Right lobe of liver (tissue), 6 donors: ENCODE results near the gene MTAP. TPM values are rescaled to one million over a fixed set of nuclear protein-coding genes. Genes with fewer than 3 reads are reported as not detected.

ENCODE experiments used
- ATAC-seq, 4 donors: fragments of 200-7000 bp; cut with Tn5 transposase; one replicate each; pipeline ENCODE4 v1.9.1; 2020; ENCODE audit warnings: mild to moderate bottlenecking in 4 of 4, moderate library complexity in 4 of 4
- DNase-seq, 3 donors: peaks; one replicate each; pipeline ENCODE4 v3.0.0-alpha.2; 2020
- H3K27ac ChIP-seq, 3 donors: fragments of 200-600 bp; one replicate each; pipeline ENCODE4 v1.8.0; 2022
- H3K27me3 ChIP-seq, 2 donors: fragments of 200-600 bp; one replicate each; pipeline ENCODE4 v1.8.0; 2022
- H3K36me3 ChIP-seq, 4 donors: fragments of 200-600 bp; sonication (generic) in 1 of 4; one replicate each; pipeline versions ENCODE4 v1.5.1 to v1.8.0; 2017 to 2022; ENCODE audit warnings: control low read depth in 1 of 4
- H3K4me1 ChIP-seq, 4 donors: fragments of 200-600 bp; sonication (generic) in 1 of 4; one replicate each; pipeline versions ENCODE4 v1.5.1 to v1.8.0; 2017 to 2022; ENCODE audit warnings: control low read depth in 1 of 4
- H3K4me3 ChIP-seq, 3 donors: fragments of 200-600 bp; one replicate each; pipeline ENCODE4 v1.8.0; 2022
- H3K9me3 ChIP-seq, 4 donors: fragments of 200-600 bp; sonication (generic) in 1 of 4; one replicate each; pipeline versions ENCODE4 v1.5.1 to v1.8.0; 2017 to 2022; ENCODE audit warnings: control low read depth in 1 of 4
- CTCF ChIP-seq, 4 donors: fragments of 200-600 bp in 3 of 4; fragments of 450-650 bp in 1 of 4; IDR thresholded peaks; one replicate each; pipeline versions ENCODE4 v1.5.1 to v1.8.0; 2016 to 2022; ENCODE audit warnings: antibody characterized with exemption in 4 of 4, mild to moderate bottlenecking in 2 of 4
- POLR2A ChIP-seq: fragments of 450-650 bp; IDR thresholded peaks from one replicate; pipeline ENCODE4 v1.6.1; 2017; ENCODE audit warnings: antibody characterized with exemption, mild to moderate bottlenecking
- WGBS: methylation state at CpG from one replicate; pipeline ENCODE4 v1.1.6; 2018; ENCODE audit warnings: low coverage, low lambda C conversion rate; ENCODE audit not compliant: insufficient coverage; ENCODE audit errors: missing lambda C conversion rate; 5-methylcytosine and 5-hydroxymethylcytosine counted together
- intact Hi-C, 2 donors: fragments of 100-400 bp; cut with DNase I; formaldehyde crosslinking; loops; one replicate each; pipeline versions ENCODE4 v1.11.2 to v1.14.1; 2022
- total RNA-seq, 6 experiments: library from RNA; depleted of rRNA in 2 of 6; stranded (reverse); fragments of >200 nt in 2 of 6; fragmentation: NEBNext Ultra II Directional in 3 of 6; extraction: Animal tissue kit (Norgen Biotek cat#: 25700) in 3 of 6; gene quantifications; one replicate each; pipeline versions ENCODE4 v1.1.0 to v1.2.4, GENCODE V29; 2016 to 2023
- donor health status: DM: no; HTN: yes; CAD: no.
- donor health status: DM: no; HTN: no; CAD: no.
- donor health status: DM: no; HTN: no; CAD: no.
- donor health status: DM: no; HTN: yes; CAD: no.
- donor health status: DM: no; HTN: yes; CAD: no.

The MTAP gene
- total RNA-seq, 6 experiments from 2014 or later, result 18.1 to 23.7 (median 20.5) TPM

GRCh38 chr9:21770871-21771560, 31.4 kb upstream of the MTAP start:
- Histone ChIP-seq H3K27me3 (no peaks in the 10 kb centered on the region), H3K27ac (no peak overlapping the region), H3K4me1 (no peaks in the 10 kb centered on the region), H3K9me3 (no peaks in the 10 kb centered on the region), H3K36me3 (no peaks in the 10 kb centered on the region), H3K4me3 (no peak overlapping the region)
- ATAC-seq, result no peak
- WGBS, result 27% methylated on average over 1 of the region's 1 CpG
- DNase-seq, result no peak
- intact Hi-C loops, result no loop called here
- no peak for TF ChIP-seq CTCF (IDR thresholded peaks at IDR 0.05)
- TF ChIP-seq POLR2A, result no peak

- Histone ChIP-seq H3K4me1 (no peaks in the 10 kb centered on the region), H3K36me3 (no peaks in the 10 kb centered on the region), H3K27me3 (no peaks in the 10 kb centered on the region), H3K4me3 (no peak overlapping the region), H3K9me3 (no peaks in the 10 kb centered on the region), H3K27ac (no peak overlapping the region)
- WGBS, result 54% methylated on average over 1 of the region's 1 CpG
- TF ChIP-seq CTCF (IDR thresholded peaks at IDR 0.05), result no peak
- no peak for TF ChIP-seq POLR2A
- no peak for DNase-seq
- intact Hi-C loops, result no loop called here
- no peak for ATAC-seq
These were observed 24.7 kb upstream of the MTAP start for GRCh38 chr9:21777701-21778100.

DNA sequence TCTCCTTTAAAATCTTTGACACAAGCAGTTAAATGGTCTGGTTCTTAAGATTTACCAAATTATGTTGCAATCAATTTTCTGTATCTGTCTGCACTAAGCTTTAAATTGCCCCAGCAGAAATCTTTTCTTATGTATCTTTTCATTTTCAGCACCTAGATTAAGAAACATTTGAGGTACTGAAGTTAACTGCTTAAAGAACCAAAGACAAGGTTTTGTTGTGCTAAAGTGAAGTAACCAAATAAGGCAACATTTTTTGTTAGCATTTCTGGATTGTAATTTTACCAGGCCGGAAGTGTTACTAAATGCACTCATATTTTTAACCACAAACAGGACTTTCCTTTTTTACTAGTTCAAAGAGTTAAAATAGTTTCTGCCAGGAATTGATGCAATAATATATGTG, 24.1 kb upstream of the MTAP start:
- TF ChIP-seq POLR2A, result no peak
- TF ChIP-seq CTCF (IDR thresholded peaks at IDR 0.05), result no peak
- Histone ChIP-seq H3K27ac (no peak overlapping the region), H3K4me3 (no peak overlapping the region), H3K27me3 (no peaks in the 10 kb centered on the region), H3K4me1 (no peaks in the 10 kb centered on the region), H3K36me3 (no peaks in the 10 kb centered on the region), H3K9me3 (no peaks in the 10 kb centered on the region)
- DNase-seq (no peak), ATAC-seq (no peak)
- WGBS, result 33% methylated on average over 1 of the region's 1 CpG
- intact Hi-C loops, result no loop called here

- Histone ChIP-seq H3K4me3 (no peak overlapping the region), H3K9me3 (no peaks in the 10 kb centered on the region), H3K4me1 (no peaks in the 10 kb centered on the region), H3K27ac (no peak overlapping the region), H3K36me3 (no peaks in the 10 kb centered on the region), H3K27me3 (no peaks in the 10 kb centered on the region)
- ATAC-seq (no peak), DNase-seq (no peak)
- TF ChIP-seq POLR2A (no peak), CTCF (IDR thresholded peaks at IDR 0.05) (no peak)
- 72% methylated on average over 2 of the region's 2 CpGs for WGBS
- intact Hi-C loops, result no loop called here
These were observed 23.0 kb upstream of the MTAP start for GRCh38 chr9:21779397-21779796.
